SJSA1 (cell line): Measurements from ENCODE around the gene TNS4. TPM values are rescaled to one million over a fixed set of nuclear protein-coding genes. Genes with fewer than 3 reads are reported as not detected.

Source experiments
- DNase-seq, 2 experiments: peaks; one replicate each; pipeline ENCODE4 v3.0.0-alpha.2; 2015 to 2020; ENCODE audit warnings: low spot score in 2 of 2, low read depth in 1 of 2
- H3K27ac ChIP-seq: fragments of 250-450 bp; sonication (Bioruptor Pico); 2 replicates; pipeline ENCODE4 v1.5.1; 2020; ENCODE audit warnings: mild to moderate bottlenecking, moderate library complexity
- H3K27me3 ChIP-seq: fragments of 250-450 bp; sonication (Bioruptor Pico); replicated peaks from 2 replicates; pipeline ENCODE4 v1.5.1; 2020; ENCODE audit warnings: mild to moderate bottlenecking, moderate library complexity
- H3K36me3 ChIP-seq: fragments of 250-450 bp; sonication (Bioruptor Pico); 2 replicates; pipeline ENCODE4 v1.5.1; 2020; ENCODE audit warnings: mild to moderate bottlenecking
- H3K4me1 ChIP-seq: fragments of 250-450 bp; sonication (Bioruptor Pico); replicated peaks from 2 replicates; pipeline ENCODE4 v1.6.1; 2021; ENCODE audit warnings: mild to moderate bottlenecking
- H3K4me3 ChIP-seq: fragments of 250-450 bp; sonication (Bioruptor Pico); 2 replicates; pipeline ENCODE4 v1.5.1; 2020; ENCODE audit warnings: mild to moderate bottlenecking
- H3K9me3 ChIP-seq: fragments of 250-450 bp; sonication (Bioruptor Pico); replicated peaks from 2 replicates; pipeline ENCODE4 v1.5.1; 2020; ENCODE audit warnings: mild to moderate bottlenecking
- total RNA-seq: library from RNA; depleted of rRNA; stranded (reverse); fragments of >200 nt; shearing (Covaris generic); gene quantifications from 2 replicates; pipeline ENCODE4 v1.2.3, GENCODE V29; 2014

The TNS4 gene
- total RNA-seq, 1 experiment from 2014 or later, result not detected

GRCh38 chr17:40516581-40517285, 15.3 kb upstream of the TNS4 start:
- H3K4me1 ChIP-seq, result peaks cover 58% of the 10 kb centered on the region
- peak overlapping the region; percentile 84 for H3K27ac ChIP-seq
- H3K27me3 ChIP-seq, result no peaks in the 10 kb centered on the region
- H3K9me3 ChIP-seq, result no peaks in the 10 kb centered on the region
- no peaks in the 10 kb centered on the region for H3K36me3 ChIP-seq
- H3K4me3 ChIP-seq, result no peak overlapping the region
- peak in 1 of 2 experiments; percentile 57 for DNase-seq

- peaks cover 50% of the 10 kb centered on the region for H3K4me1 ChIP-seq
- no peak for DNase-seq
Observed at GRCh38 chr17:40515491-40516041, 14.1 kb upstream of the TNS4 start.

GRCh38 chr17:40515011-40515410, 13.6 kb upstream of the TNS4 start:
- Histone ChIP-seq H3K27ac (no peak overlapping the region), H3K36me3 (no peaks in the 10 kb centered on the region), H3K4me1 (peaks cover 45% of the 10 kb centered on the region)

More at GRCh38 chr17:40515491-40516041, 14.1 kb upstream of the TNS4 start:
- H3K4me3 ChIP-seq, result no peak overlapping the region
- H3K27me3 ChIP-seq, result no peaks in the 10 kb centered on the region
- H3K27ac ChIP-seq, result no peak overlapping the region
- H3K9me3 ChIP-seq, result no peaks in the 10 kb centered on the region
- no peaks in the 10 kb centered on the region for H3K36me3 ChIP-seq

GRCh38 chr17:40514013-40514875, 12.8 kb upstream of the TNS4 start:
- Histone ChIP-seq H3K4me3 (no peak overlapping the region), H3K4me1 (peaks cover 41% of the 10 kb centered on the region), H3K27me3 (no peaks in the 10 kb centered on the region), H3K36me3 (no peaks in the 10 kb centered on the region), H3K9me3 (no peaks in the 10 kb centered on the region), H3K27ac (no peak overlapping the region)
- no peak for DNase-seq

More at GRCh38 chr17:40515011-40515410, 13.6 kb upstream of the TNS4 start:
- Histone ChIP-seq H3K9me3 (no peaks in the 10 kb centered on the region), H3K4me3 (no peak overlapping the region), H3K27me3 (no peaks in the 10 kb centered on the region)
- no peak for DNase-seq

- Histone ChIP-seq H3K27me3 (no peaks in the 10 kb centered on the region), H3K4me3 (no peak overlapping the region), H3K4me1 (peaks cover 18% of the 10 kb centered on the region), H3K36me3 (no peaks in the 10 kb centered on the region), H3K9me3 (no peaks in the 10 kb centered on the region), H3K27ac (no peak overlapping the region)
- DNase-seq, result no peak
Observed at GRCh38 chr17:40511667-40512220, 10.3 kb upstream of the TNS4 start.

- Histone ChIP-seq H3K27me3 (no peaks in the 10 kb centered on the region), H3K4me3 (no peak overlapping the region), H3K4me1 (peaks cover 12% of the 10 kb centered on the region), H3K9me3 (no peaks in the 10 kb centered on the region), H3K27ac (no peak overlapping the region), H3K36me3 (no peaks in the 10 kb centered on the region)
- DNase-seq, result no peak
Observed at GRCh38 chr17:40511136-40511535, 9.7 kb upstream of the TNS4 start.

GRCh38 chr17:40510328-40510648, 8.9 kb upstream of the TNS4 start:
- Histone ChIP-seq H3K9me3 (no peaks in the 10 kb centered on the region), H3K27ac (no peak overlapping the region), H3K4me1 (peaks cover 11% of the 10 kb centered on the region), H3K4me3 (no peak overlapping the region), H3K36me3 (no peaks in the 10 kb centered on the region), H3K27me3 (no peaks in the 10 kb centered on the region)
- DNase-seq, result no peak

GRCh38 chr17:40509626-40510327, 8.4 kb upstream of the TNS4 start:
- Histone ChIP-seq H3K27ac (no peak overlapping the region), H3K4me3 (no peak overlapping the region), H3K9me3 (no peaks in the 10 kb centered on the region), H3K36me3 (no peaks in the 10 kb centered on the region), H3K27me3 (no peaks in the 10 kb centered on the region), H3K4me1 (peaks cover 11% of the 10 kb centered on the region)
- no peak for DNase-seq

- H3K27me3 ChIP-seq, result no peaks in the 10 kb centered on the region
- peaks cover 4% of the 10 kb centered on the region for H3K4me1 ChIP-seq
- no peak overlapping the region for H3K27ac ChIP-seq
- no peak overlapping the region for H3K4me3 ChIP-seq
- H3K9me3 ChIP-seq, result no peaks in the 10 kb centered on the region
- H3K36me3 ChIP-seq, result no peaks in the 10 kb centered on the region
- no peak for DNase-seq
Observed at GRCh38 chr17:40506786-40507185, 5.4 kb upstream of the TNS4 start.

- Histone ChIP-seq H3K36me3 (no peaks in the 10 kb centered on the region), H3K9me3 (no peaks in the 10 kb centered on the region), H3K4me3 (no peak overlapping the region), H3K27me3 (no peaks in the 10 kb centered on the region), H3K4me1 (peaks cover 15% of the 10 kb centered on the region), H3K27ac (no peak overlapping the region)
- DNase-seq, result no peak
Observed at GRCh38 chr17:40503154-40503553, 1.7 kb upstream of the TNS4 start.

- H3K4me3 ChIP-seq, result no peak overlapping the region
- H3K27me3 ChIP-seq, result no peaks in the 10 kb centered on the region
- DNase-seq, result no peak
- H3K36me3 ChIP-seq, result no peaks in the 10 kb centered on the region
- H3K27ac ChIP-seq, result no peak overlapping the region
- no peaks in the 10 kb centered on the region for H3K9me3 ChIP-seq
- H3K4me1 ChIP-seq, result peaks cover 20% of the 10 kb centered on the region
Observed at GRCh38 chr17:40502716-40503115, 1.3 kb upstream of the TNS4 start.

GRCh38 chr17:40500709-40501108, 714 bp downstream of the TNS4 start:
- H3K36me3 ChIP-seq, result no peaks in the 10 kb centered on the region
- H3K27me3 ChIP-seq, result no peaks in the 10 kb centered on the region
- H3K9me3 ChIP-seq, result no peaks in the 10 kb centered on the region
- DNase-seq, result no peak
- H3K4me1 ChIP-seq, result peaks cover 21% of the 10 kb centered on the region
- no peak overlapping the region for H3K4me3 ChIP-seq
- no peak overlapping the region for H3K27ac ChIP-seq

- Histone ChIP-seq H3K4me1 (peaks cover 21% of the 10 kb centered on the region), H3K9me3 (no peaks in the 10 kb centered on the region), H3K36me3 (no peaks in the 10 kb centered on the region), H3K27ac (no peak overlapping the region), H3K27me3 (no peaks in the 10 kb centered on the region), H3K4me3 (no peak overlapping the region)
- DNase-seq, result no peak
Observed at GRCh38 chr17:40500190-40500589, 1.2 kb downstream of the TNS4 start.
